GM21825 (cell line): Measurements from ENCODE around the gene IFI27L2.

Experiments
- ATAC-seq: cut with Tn5 transposase; IDR thresholded peaks from one replicate; pipeline ENCODE4 v1.9.1; 2021; ENCODE audit warnings: mild to moderate bottlenecking, moderate library complexity; ENCODE audit not compliant: unreplicated experiment

The IFI27L2 gene

GRCh38 chr14:94124582-94125377, 4.6 kb downstream of the IFI27L2 start:
- no peak for ATAC-seq

DNA sequence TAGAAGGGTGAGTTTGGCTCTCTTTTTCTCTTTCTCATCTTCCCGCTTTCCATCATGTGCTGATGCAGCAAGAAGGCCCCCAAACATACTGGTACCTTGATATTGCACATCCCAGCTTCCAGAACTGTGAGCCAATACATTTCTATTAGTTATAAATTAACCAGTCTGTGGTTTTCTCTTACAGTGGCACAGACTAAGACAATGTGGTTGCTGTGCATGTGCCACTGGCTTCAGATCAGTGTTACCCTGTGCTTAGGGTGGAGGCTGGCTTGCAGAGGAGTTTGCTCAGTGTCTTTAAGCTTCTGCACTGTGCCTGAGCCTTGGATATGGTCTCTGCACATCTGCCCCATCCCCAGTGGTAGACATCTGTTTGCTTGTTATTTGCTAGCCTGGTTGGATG, 5.5 kb downstream of the IFI27L2 start:
- no peak for ATAC-seq

DNA sequence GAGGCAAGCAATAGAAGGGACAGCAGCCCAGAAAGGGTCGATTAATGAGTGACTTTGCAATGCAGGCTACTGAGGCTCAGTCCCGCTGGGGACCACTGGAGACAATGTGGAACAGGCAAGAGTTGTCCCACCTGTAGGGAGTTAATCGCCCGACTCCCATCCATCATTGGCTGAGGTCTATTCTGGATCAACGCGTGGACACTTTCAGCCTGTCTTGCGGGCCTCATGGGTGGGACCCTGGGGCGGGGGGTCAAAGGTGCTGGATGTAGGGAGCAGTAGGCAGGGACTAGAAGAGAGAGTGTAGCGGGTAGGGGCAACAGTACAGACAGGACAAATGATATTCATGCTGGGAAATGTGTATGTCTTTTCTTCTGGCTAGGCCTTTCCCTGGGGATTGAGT, 6.1 kb downstream of the IFI27L2 start:
- no peak for ATAC-seq

DNA sequence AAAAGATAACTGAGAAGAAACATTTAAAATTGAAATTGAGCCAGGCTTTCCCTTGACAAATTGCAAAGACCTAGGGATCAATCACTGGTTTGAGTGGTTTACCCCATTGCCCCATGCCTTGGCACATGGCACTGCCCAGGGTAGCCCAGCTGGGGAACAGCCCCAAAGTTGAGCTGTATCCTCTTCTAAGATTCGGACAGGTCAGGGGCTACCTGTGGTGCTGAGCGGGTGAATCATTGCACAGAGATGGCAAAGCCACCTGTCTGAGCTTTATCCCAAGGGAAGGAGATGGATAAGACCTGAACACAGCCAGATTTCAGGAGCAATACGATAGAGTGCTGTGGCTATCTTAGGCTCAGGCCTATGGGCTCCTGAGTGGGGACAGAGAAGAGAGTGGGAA, 7.0 kb downstream of the IFI27L2 start:
- no peak for ATAC-seq

GRCh38 chr14:94121485-94121884, 7.9 kb downstream of the IFI27L2 start:
- no peak for ATAC-seq

GRCh38 chr14:94120667-94121340, 8.6 kb downstream of the IFI27L2 start:
- no peak for ATAC-seq

GRCh38 chr14:94119071-94119470, 10.3 kb downstream of the IFI27L2 start:
- ATAC-seq, result no peak

GRCh38 chr14:94117856-94118255, 11.5 kb downstream of the IFI27L2 start:
- no peak for ATAC-seq

- no peak for ATAC-seq
Measured at GRCh38 chr14:94116701-94117100, 12.7 kb downstream of the IFI27L2 start.

- no peak for ATAC-seq
Measured at GRCh38 chr14:94115631-94116030, 13.8 kb downstream of the IFI27L2 start.

DNA sequence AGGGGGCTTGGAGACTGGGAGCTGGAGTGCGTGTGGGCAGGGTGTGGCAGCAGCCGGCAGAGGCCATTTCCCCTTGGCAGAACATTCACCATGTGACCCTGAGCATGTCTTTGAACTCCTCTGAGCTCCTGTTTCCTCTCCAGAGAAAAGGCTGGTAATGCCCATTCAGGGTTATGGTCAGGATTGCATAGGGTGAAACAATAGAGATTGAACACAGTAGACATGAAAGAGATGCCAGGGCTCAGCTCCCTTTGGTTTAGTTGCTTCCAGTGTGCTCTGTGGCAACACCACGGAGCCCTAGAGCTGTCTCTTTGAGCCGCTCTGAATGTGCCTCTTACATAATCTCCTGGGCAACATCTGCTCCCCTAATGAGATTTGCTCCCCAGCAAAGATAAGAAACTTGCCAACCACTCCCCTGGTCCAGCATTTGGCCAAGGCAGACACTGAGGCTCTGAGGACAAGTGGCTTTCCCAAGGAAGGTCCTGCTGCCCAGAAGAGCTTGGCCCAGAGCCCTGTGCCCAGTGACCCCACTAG, 14.3 kb downstream of the IFI27L2 start:
- no peak for ATAC-seq

DNA sequence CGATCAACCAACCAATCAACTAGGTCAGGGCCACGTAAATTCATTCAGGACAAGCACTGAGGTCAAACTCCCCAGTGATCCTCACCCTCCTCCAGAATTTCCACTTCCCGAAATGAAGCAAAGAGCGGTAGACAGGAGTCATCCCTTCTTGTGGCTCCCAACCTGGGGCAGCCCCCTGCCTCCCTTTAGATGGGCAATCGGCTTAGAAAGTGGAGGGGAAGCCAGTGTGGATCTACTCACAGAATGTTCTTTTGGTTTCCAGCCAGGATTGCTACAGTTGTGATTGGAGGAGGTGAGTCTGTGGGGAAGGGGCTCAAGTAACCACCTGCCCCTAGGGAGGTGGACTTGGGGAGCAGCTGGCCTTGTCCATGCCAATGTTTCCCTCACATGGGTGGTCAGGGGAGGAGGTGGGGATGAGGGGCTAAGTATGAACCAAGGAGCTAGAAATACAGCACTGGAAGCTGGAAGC, 14.8 kb downstream of the IFI27L2 start:
- ATAC-seq, result no peak

DNA sequence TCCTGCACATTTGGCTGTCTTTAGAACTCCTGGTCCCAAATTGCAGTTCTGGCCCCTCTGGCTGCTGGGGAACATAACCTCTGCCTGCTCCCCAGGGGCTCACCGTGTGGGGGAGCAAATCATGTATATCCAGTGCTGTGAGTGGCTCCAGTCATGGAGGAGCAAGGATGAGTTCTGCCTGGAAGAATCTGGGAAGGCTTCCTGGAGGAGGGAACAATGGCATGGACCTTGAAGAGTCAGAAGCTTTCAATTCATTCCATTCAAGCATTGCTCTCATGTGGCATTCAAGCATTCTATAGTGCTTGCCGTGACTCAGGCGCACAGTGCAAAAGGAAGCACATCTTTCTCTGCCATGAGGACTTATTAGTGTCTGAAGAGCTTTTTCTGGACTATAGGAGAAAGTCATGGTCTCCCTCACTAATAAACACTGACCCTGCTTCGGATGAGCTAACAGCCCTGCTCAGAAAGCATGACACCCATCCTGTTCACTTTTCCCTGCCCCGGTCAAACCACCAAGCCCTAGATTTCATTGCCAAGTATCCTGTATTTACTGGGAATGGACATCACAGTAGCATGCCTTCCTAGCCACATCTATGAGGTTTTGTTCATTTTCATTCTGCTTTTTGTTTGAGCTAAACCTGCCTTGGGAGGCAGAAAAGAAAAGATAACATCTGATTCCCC, 15.4 kb downstream of the IFI27L2 start:
- no peak for ATAC-seq

DNA sequence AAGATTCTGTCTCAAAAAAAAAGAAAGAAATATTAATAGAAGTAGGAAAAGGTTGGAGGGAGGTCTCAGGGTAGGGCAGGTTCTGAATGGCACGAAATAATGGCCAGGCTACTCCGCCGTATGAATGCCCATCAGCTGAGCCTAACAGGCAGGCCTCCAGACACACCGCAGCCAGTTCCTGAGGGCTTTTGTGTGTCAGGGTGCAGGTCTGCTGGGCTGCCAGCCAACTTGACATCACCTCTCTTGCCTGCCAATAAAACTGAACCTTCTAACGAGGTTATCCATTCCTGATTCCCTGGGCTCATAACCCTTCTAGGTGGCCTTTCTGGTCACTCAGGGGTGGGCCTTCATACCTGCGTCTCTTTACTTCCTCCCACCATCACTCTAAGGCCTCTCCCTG, 15.9 kb downstream of the IFI27L2 start:
- ATAC-seq, result no peak

GRCh38 chr14:94113073-94113472, 16.3 kb downstream of the IFI27L2 start:
- no peak for ATAC-seq

DNA sequence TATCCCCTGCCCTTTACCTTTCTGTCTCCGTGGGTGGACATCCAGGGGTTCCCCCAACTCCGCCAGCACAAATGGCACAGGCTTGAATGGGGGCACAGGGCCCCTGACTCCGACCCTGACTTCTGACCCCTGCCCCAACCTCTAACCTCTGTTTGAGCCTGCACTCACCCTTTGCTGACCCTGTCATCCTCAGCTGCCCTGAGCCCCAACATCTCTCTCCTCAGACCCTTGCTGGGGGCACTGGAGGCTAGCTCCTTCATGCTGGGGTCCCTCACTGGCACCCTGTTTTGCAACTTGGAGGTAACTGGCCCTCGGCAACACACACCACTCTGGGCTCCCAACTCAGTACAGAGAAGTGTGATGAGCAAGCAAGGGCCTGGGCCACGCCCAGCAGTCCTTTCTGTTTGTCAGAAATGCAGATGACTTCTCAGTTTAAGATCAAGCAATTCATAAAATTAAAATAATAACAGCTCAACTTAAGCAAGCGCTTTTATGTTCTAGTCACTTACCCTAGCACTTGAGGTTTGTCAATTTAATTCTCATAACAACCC, 16.8 kb downstream of the IFI27L2 start:
- no peak for ATAC-seq

GRCh38 chr14:94111276-94112095, 17.9 kb downstream of the IFI27L2 start:
- no peak for ATAC-seq

- no peak for ATAC-seq
Measured at GRCh38 chr14:94110552-94111181, 18.7 kb downstream of the IFI27L2 start, which contains the start of gene IFI27. Gene IFI27 (plus strand): TSS chr14:94110736.

- no peak for ATAC-seq
Measured at GRCh38 chr14:94109915-94110250, 19.5 kb downstream of the IFI27L2 start.

- no peak for ATAC-seq
Measured at GRCh38 chr14:94104731-94105130, 24.7 kb downstream of the IFI27L2 start.
